ENCODE data around the gene ERC2.

DNA sequence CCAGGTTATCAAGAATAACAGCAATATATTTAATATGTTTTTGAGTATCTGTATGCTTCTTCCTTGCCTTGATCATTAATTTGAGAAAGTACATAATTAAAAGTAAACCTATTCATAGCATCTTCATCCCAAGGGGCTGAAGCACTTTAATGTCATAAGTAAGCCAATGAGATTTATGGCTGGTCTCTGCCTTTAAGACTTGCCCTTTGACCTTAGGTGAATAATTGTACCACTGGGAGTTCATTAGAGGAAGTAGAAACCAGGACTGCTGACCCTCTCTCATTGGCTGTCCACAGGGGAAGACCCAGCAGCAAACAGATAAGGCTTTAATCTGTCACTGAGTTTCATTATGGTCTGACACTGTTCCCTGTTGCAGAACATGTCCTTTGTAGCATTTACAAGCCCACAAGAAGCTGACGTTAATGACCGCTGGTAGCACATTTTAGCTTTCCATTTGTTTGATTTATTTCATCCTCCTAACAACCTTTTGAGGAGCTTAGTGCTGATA is 16.3 kb upstream of the ERC2 start:
- TF ChIP-seq, protein P1, sequence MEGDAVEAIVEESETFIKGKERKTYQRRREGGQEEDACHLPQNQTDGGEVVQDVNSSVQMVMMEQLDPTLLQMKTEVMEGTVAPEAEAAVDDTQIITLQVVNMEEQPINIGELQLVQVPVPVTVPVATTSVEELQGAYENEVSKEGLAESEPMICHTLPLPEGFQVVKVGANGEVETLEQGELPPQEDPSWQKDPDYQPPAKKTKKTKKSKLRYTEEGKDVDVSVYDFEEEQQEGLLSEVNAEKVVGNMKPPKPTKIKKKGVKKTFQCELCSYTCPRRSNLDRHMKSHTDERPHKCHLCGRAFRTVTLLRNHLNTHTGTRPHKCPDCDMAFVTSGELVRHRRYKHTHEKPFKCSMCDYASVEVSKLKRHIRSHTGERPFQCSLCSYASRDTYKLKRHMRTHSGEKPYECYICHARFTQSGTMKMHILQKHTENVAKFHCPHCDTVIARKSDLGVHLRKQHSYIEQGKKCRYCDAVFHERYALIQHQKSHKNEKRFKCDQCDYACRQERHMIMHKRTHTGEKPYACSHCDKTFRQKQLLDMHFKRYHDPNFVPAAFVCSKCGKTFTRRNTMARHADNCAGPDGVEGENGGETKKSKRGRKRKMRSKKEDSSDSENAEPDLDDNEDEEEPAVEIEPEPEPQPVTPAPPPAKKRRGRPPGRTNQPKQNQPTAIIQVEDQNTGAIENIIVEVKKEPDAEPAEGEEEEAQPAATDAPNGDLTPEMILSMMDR (IDR thresholded peaks at IDR 0.05): no peak
- no peak for TF ChIP-seq POLR2A (IDR thresholded peaks at IDR 0.05)
- TF ChIP-seq POLR2AphosphoS5 (IDR thresholded peaks at IDR 0.05): no peak
- no peak for TF ChIP-seq EP300 (IDR thresholded peaks at IDR 0.05)

Data from upper lobe of left lung (tissue), 4 donors.